ENCODE data around the gene SULT1C4. TPM values are rescaled to one million over a fixed set of nuclear protein-coding genes. Genes with fewer than 3 reads are reported as not detected.
A peak's percentile ranks its signal among the peaks of the same experiment; 100 is the strongest.
"Not testable (repeated sequence)": the region's sequence is repeated elsewhere in the genome, so short reads cannot be mapped to it uniquely, and the experiment has no call there.

SULT1C4 gene
- total RNA-seq, 1 experiment from 2014 or later, result not detected

DNA sequence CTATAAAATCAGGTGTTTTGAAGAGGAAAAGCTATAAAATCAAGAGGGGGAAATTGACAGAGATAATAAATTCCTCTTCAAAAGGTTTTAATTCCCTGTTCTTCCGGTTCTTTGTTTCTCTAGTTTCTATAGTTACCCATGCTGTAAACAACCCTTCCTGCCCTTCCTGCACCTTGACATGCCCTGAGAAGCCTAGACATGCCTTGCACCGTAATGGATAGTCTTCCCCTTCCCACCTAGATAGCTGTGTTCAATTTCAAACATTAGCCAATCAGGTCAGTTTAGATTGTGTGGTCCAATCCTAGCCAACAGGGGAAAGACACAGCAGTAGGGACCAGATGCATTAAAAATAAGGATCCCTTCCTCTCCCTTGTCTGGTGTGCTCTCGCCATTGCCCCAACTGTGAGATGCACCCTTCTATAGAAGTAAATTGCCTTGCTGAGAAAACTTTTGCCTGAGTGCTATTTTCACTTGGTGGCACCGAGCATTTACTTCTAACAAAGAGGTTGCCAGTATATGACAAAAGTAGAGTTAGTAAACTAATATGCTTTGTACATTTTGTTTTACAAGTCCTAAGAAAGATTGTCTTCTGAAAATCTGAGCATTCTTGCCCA, 27.1 kb downstream of the SULT1C4 start:
- DNase-seq (ENCODE audit: low spot score), result no peak
- in situ Hi-C loops (cut with HindIII; ENCODE audit: low sequenced_read_pairs), result no loop called here

DNA sequence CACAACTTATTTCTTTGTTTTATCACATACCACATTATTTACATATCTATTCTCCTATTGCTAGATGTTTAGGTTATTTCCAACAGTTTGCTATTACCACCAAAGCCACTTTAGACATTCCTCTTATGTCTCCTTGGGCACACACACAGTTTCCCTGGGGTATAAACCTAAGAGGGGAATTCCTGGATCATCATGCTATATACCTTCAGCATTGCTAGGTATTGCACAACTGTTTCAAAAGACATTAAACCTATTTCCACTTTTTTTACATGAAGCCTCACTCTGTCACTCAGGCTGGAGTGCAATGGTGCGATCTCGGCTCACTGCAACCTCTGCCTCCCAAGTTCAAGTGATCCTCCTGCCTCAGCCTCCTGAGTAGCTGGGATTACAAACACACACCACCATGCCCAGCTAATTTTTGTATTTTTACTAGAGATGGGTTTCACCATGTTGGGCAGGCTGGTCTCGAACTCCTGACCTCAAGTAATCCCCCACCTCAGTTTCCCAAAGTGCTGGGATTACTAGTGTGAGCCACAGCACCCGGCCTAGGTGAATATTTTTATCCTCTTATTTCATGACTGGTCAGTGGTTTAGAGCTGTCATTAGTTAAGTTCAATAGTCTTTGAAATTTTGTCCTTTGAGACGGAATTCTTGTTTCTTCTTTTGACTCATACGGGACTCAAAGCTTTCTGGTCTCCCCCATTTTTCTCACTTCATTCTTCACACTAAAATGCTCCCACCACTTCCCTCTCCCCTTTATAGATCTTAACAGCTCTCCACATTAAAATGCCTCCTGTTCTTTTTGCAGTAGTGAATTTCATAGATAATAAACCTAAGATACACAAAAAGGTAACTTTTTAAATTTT, 30.3 kb downstream of the SULT1C4 start:
- in situ Hi-C loops (cut with HindIII; ENCODE audit: low sequenced_read_pairs), result no loop called here
- DNase-seq (ENCODE audit: low spot score), result no peak

DNA sequence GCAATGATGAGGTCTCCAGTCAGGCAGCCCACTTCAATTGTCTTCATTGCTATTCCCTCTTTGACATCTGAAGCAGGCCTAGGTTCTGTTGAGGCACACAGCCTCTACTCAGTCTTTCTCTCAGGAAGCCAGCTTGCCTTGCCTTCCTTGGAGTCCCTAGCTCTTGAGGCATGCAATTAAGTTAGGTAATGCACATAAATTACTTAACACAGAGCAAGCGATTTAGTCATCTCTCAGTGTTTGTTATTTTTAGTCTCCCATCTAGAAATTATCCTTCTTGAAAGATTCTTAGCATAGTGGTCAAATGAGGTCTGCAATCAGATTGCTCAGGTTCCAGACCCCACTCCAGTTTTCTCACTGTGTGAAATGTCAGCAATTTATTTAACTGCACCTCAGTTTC, 32.0 kb downstream of the SULT1C4 start:
- DNase-seq (ENCODE audit: low spot score), result no peak
- in situ Hi-C loops (cut with HindIII; ENCODE audit: low sequenced_read_pairs), result no loop called here

DNA sequence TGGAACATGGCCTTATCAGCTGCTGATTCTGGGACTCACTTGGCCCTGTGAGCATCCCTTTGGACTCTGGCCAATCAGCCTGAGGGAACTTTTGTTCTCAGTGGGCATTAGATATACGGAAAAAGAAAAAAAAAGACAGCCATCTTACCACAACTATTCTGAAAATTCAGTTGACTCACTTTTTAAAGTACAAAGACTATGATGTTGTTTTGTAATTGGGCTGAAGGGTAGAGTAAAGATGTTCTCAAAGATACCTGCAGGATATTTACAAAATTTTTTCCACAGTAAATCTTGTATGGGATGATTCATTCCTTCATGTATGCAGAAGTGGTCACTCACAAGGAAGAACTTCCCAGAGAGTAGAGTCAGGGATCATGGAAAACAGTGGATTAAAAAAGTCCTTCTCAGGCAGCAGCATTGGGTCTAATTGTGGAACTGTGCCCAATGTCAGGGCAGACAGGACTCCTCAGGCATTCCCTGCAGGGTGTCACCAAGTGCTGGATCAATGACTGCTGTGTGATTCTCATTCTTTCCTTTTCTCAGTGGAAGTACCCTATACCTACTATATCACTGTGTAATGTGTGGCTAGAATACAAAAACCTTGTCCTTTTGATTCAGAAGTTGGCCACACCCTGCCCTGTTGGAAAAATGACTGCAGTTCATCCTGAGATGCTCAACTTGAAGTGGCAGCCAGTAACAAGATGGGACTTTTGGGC, 35.4 kb downstream of the SULT1C4 start:
- in situ Hi-C loops (cut with HindIII; ENCODE audit: low sequenced_read_pairs), result no loop called here
- no peak for DNase-seq (ENCODE audit: low spot score)

DNA sequence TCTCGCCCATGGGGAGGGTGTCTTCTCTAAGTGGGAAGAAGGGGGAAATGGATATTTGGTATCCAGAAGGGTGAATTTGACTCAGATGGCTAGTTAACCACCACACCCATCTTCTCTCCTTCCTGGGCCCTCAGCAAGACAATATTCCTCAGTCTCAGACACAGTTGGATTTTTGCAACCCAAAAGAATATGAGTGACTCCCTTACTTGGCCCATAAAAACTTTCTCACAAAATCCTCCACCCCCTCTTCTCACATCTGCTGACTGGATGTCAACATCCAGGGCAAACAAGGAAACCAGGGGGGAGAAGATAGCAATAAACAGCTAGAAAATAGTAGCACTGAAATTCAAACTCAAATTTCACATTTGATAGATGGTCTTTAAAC, 35.9 kb downstream of the SULT1C4 start:
- in situ Hi-C loops (cut with HindIII; ENCODE audit: low sequenced_read_pairs), result no loop called here
- no peak for DNase-seq (ENCODE audit: low spot score)

- no peak for DNase-seq (ENCODE audit: low spot score)
- in situ Hi-C loops (cut with HindIII; ENCODE audit: low sequenced_read_pairs), result no loop called here
Measured at GRCh38 chr2:108414256-108414876, 36.6 kb downstream of the SULT1C4 start.

GRCh38 chr2:108414945-108415344, 37.2 kb downstream of the SULT1C4 start:
- in situ Hi-C loops (cut with HindIII; ENCODE audit: low sequenced_read_pairs), result no loop called here
- no peak for DNase-seq (ENCODE audit: low spot score)

DNA sequence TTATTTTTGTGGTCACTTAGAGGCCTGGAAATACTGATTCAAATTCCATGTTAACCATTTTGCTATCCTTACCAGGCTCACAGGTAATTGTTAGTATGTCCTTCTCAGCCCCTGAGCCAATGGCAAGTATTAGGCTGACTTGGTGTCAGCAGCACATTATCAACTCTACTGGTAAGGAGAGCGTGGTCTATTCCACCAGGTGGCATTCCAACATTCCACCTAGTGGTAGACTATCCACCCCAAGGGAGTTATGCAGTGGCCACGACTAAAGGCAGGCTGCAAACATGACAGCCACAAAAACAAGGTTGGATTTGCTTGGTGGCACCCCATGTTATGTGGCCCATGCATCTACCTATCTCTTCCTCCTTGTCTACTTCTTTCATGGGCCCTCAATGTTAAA, 39.5 kb downstream of the SULT1C4 start:
- in situ Hi-C loops (cut with HindIII; ENCODE audit: low sequenced_read_pairs), result no loop called here
- DNase-seq (ENCODE audit: low spot score), result peak; percentile 8

- in situ Hi-C loops (cut with HindIII; ENCODE audit: low sequenced_read_pairs), result no loop called here
- no peak for DNase-seq (ENCODE audit: low spot score)
Measured at GRCh38 chr2:108418416-108418815, 40.7 kb downstream of the SULT1C4 start.

DNA sequence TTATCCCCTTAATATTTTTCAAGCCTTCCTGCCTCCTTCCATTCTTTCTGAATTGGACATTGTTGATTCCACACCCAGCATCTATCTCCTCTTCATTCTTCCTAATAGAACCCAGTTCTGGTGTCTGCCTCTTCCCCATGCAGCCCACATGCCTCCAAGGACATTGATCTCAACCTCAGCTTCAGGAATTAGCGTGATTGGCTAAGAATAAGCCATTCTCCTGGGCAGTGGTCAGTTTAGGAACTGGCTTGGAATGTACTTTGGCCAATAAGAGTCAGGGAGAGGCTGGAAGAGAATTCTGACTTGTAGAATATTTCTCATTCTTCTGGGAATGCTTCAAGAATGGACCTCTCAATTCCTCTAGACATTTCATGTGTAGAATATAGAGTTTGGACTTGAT, 45.3 kb downstream of the SULT1C4 start:
- no peak for DNase-seq (ENCODE audit: low spot score)
- in situ Hi-C loops (cut with HindIII; ENCODE audit: low sequenced_read_pairs), result no loop called here

GRCh38 chr2:108423502-108424251, 45.9 kb downstream of the SULT1C4 start:
- no peak for DNase-seq (ENCODE audit: low spot score)
- in situ Hi-C loops (cut with HindIII; ENCODE audit: low sequenced_read_pairs), result no loop called here

DNA sequence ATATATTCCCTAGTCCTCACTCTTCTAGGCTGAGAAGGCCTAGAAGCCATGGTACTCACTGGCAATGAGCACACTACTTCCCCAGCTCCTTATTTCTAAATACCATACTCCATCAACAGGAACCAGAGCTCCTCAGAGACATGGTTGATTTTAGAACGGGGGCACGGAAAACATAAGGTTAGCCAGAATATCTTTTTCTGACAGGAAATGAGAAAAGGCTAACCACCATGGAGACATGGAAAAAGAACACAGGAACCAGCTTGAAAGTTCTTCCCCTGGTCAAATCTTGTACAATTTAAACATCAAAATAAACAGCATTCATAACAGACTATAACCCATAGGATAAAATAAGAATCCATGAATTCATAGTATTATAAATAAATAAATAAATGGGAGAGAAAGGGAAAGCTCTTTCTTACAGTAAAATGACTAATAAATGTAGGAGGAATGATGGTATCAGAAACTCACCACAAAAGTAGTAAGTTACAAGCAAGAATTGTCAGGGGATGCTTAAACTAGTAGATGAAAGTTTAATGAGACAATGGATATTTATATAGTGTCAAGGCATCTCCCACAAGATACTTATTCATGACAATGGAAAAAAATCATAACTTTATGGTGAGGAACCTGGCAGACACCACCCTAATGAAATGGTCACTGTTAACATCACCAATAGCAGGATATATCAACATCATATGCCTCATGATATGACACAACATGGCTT, 50.7 kb downstream of the SULT1C4 start:
- in situ Hi-C loops (cut with HindIII; ENCODE audit: low sequenced_read_pairs), result no loop called here

DNA sequence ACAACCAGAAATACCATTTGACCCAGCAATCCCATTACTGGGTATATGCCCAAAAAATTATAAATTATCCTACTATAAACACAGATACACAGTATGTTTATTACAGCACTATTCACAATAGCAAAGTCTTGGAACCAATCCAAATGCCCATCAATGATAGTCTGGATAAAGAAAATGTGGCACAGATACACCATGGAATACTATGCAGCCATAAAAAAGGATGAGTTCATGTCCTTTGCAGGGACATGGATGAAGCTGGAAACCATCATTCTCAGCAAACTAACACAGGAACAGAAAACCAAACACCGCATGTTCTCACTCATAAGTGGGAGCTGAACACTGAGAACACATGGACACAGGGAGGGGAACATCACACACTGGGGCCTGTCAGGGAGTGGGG, 57.8 kb downstream of the SULT1C4 start:
- DNase-seq (ENCODE audit: low spot score); in situ Hi-C loops (cut with HindIII; ENCODE audit: low sequenced_read_pairs): not testable (repeated sequence)

More for the DNA sequence above, 50.7 kb downstream of the SULT1C4 start:
- DNase-seq (ENCODE audit: low spot score), result no peak

- in situ Hi-C loops (cut with HindIII; ENCODE audit: low sequenced_read_pairs), result no loop called here
- DNase-seq (ENCODE audit: low spot score), result no peak
Measured at GRCh38 chr2:108436976-108437375, 59.2 kb downstream of the SULT1C4 start.

Other genes starting within 250 kb of the SULT1C4 start
- not detected in 2 replicates for gene SULT1C3, start 138.0 kb upstream of the SULT1C4 start, total RNA-seq (2014; rRNA removed; shearing (Covaris generic))
- gene SULT1C2, start 89.1 kb upstream of the SULT1C4 start, total RNA-seq (2014; rRNA removed; shearing (Covaris generic)), result 0.71 and 3.2 TPM in 2 replicates
- gene GCC2, start 71.3 kb downstream of the SULT1C4 start, total RNA-seq (2014; rRNA removed; shearing (Covaris generic)), result 13.5 and 18.9 TPM in 2 replicates
- gene LIMS1, start 156.5 kb downstream of the SULT1C4 start, total RNA-seq (2014; rRNA removed; shearing (Covaris generic)), result 18.3 and 68.3 TPM in 2 replicates